Endodermal cell (in vitro differentiated cells): ENCODE data around the gene LMNA. TPM values are rescaled to one million over a fixed set of nuclear protein-coding genes. Genes with fewer than 3 reads are reported as not detected.

Experiments
- DNase-seq: peaks from one replicate; pipeline ENCODE4 v3.0.0-alpha.2; 2017
- H3K27ac ChIP-seq: 2 replicates; pipeline ENCODE4 v1.5.1; 2013; ENCODE audit warnings: mild to moderate bottlenecking, low read depth, low read length, moderate library complexity
- H3K27me3 ChIP-seq: 2 replicates; pipeline ENCODE4 v1.6.1; 2013; ENCODE audit warnings: mild to moderate bottlenecking, low read length, moderate library complexity; ENCODE audit not compliant: insufficient read depth, control insufficient read depth, poor library complexity, severe bottlenecking
- H3K36me3 ChIP-seq: 2 replicates; pipeline ENCODE4 v1.7.0; 2013; ENCODE audit warnings: mild to moderate bottlenecking, low read length, moderate library complexity; ENCODE audit not compliant: control insufficient read depth, insufficient read depth
- H3K4me1 ChIP-seq: one replicate; pipeline ENCODE4 v1.7.0; 2013; ENCODE audit warnings: low read length; ENCODE audit not compliant: control insufficient read depth, insufficient read depth
- H3K4me3 ChIP-seq: 2 replicates; pipeline ENCODE4 v1.5.1; 2013; ENCODE audit warnings: mild to moderate bottlenecking, low read length, moderate library complexity
- H3K9ac ChIP-seq: 2 replicates; pipeline ENCODE4 v1.6.1; 2013; ENCODE audit warnings: mild to moderate bottlenecking, low read length, moderate library complexity; ENCODE audit not compliant: poor library complexity, severe bottlenecking; ENCODE audit errors: extremely low read depth
- H3K9me3 ChIP-seq: 2 replicates; pipeline ENCODE4 v1.6.1; 2013; ENCODE audit warnings: mild to moderate bottlenecking, low read length, moderate library complexity; ENCODE audit not compliant: control insufficient read depth
- H3K27ac Mint-ChIP-seq: 2 replicates; pipeline ENCODE4 v1.8.0; 2020; ENCODE audit warnings: mixed read lengths
- H3K27me3 Mint-ChIP-seq: 2 replicates; pipeline ENCODE4 v1.8.0; 2021; ENCODE audit warnings: mild to moderate bottlenecking, mixed read lengths; ENCODE audit not compliant: insufficient read depth
- H3K36me3 Mint-ChIP-seq: 2 replicates; pipeline ENCODE4 v1.8.0; 2020; ENCODE audit warnings: low read depth, mixed read lengths
- H3K4me1 Mint-ChIP-seq: 2 replicates; pipeline ENCODE4 v1.8.0; 2020; ENCODE audit warnings: mixed read lengths
- H3K4me3 Mint-ChIP-seq: 2 replicates; pipeline ENCODE4 v1.8.0; 2020; ENCODE audit warnings: mild to moderate bottlenecking, moderate library complexity, mixed read lengths
- H3K9me3 Mint-ChIP-seq: 2 replicates; pipeline ENCODE4 v1.8.0; 2020; ENCODE audit warnings: mild to moderate bottlenecking, mixed read lengths
- WGBS, 2 experiments: methylation state at CpG; one replicate each; pipeline versions ENCODE4 v1.1.5 to v1.1.7; 2013; ENCODE audit warnings: missing lambda C conversion rate in 2 of 2, mixed read lengths in 1 of 2; ENCODE audit not compliant: insufficient coverage in 1 of 2, insufficient read length in 1 of 2; 5-methylcytosine and 5-hydroxymethylcytosine counted together
- total RNA-seq, 2 donors: library from RNA; stranded (reverse); fragmentation: NEBNext Ultra II Directional in 1 of 2; extraction: Animal tissue kit (Norgen Biotek cat#: 25700) in 1 of 2; gene quantifications; 2 replicates in 1 of 2; 3 replicates in 1 of 2; pipeline ENCODE4 v1.2.1, GENCODE V29; 2021
- TF ChIP-seq, protein P1 (sequence below): fragments of 200-600 bp; sonication (generic); conservative IDR thresholded peaks from 2 replicates; pipeline ENCODE4 v1.5.0; 2021; ENCODE audit warnings: antibody characterized with exemption, mild to moderate bottlenecking

LMNA gene
- total RNA-seq, 2 donors from 2014 or later, result 41.2 to 42.0 TPM

DNA sequence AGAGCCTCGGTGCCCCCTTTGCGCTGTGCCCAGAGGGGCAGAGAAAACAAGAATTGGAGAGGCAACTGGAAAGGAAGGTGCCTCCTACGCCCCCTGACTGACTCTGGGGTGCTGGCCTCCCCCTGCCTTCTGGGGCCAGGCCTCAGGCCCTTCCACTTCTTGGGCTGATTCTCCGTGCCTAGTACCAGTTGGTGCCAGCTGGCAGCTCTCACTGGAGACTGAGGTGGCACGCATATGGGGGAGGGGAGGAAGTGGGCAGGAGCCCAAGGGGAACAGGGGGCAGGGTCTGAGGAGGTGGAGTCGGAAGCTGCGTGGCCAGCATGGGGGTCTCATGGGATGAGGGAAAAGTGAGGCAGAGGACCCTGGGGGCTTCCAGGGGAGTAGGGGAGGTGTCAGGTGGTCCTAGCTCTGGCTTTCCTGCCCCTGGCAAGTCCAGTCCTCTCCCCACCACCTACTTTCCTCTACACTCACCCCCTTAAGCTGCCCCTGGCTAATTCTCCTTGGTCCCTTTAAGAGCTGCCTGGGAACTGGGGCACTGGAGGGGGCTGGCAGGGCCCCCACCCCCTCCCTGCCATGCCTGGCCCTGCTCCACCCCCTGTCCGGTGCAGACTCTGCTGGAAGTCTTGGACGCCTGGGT is 32.4 kb downstream of the LMNA start:
- H3K27ac Mint-ChIP-seq, result peak overlapping the region; percentile 93
- H3K4me1 Mint-ChIP-seq, result peaks cover 41% of the 10 kb centered on the region

DNA sequence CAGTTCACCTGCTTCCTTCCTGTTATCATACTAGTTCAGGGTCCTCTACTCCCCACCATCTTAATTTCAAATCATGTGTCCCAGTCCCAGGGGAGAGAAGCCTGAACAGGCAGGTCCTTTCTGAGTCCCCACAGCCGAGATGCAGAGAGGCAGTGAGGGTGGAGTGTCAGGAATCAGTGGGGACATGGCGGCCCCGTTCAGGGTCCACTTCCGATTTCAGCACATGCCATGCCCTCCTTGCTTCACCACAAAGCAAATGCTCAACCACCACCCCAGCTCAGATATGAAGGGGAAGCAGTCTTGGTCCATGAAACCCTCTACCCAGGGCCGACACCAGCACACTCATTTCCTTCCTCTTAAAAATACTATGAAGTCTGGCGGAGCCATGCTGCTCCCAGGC is 33.7 kb downstream of the LMNA start:
- H3K27ac ChIP-seq, result no peak overlapping the region
- H3K9me3 ChIP-seq, result no peaks in the 10 kb centered on the region
- H3K27me3 ChIP-seq, result no peaks in the 10 kb centered on the region
- peak overlapping the region; percentile 64 for H3K27ac Mint-ChIP-seq
- H3K4me1 ChIP-seq, result no peaks in the 10 kb centered on the region
- no peak overlapping the region for H3K9ac ChIP-seq
- H3K4me1 Mint-ChIP-seq, result peaks cover 48% of the 10 kb centered on the region
- no peak overlapping the region for H3K4me3 ChIP-seq
- no peak for DNase-seq
- no peaks in the 10 kb centered on the region for H3K36me3 ChIP-seq
- TF ChIP-seq, protein P1, sequence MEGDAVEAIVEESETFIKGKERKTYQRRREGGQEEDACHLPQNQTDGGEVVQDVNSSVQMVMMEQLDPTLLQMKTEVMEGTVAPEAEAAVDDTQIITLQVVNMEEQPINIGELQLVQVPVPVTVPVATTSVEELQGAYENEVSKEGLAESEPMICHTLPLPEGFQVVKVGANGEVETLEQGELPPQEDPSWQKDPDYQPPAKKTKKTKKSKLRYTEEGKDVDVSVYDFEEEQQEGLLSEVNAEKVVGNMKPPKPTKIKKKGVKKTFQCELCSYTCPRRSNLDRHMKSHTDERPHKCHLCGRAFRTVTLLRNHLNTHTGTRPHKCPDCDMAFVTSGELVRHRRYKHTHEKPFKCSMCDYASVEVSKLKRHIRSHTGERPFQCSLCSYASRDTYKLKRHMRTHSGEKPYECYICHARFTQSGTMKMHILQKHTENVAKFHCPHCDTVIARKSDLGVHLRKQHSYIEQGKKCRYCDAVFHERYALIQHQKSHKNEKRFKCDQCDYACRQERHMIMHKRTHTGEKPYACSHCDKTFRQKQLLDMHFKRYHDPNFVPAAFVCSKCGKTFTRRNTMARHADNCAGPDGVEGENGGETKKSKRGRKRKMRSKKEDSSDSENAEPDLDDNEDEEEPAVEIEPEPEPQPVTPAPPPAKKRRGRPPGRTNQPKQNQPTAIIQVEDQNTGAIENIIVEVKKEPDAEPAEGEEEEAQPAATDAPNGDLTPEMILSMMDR, result no peak
- no peaks in the 10 kb centered on the region for H3K27me3 Mint-ChIP-seq
- no peak overlapping the region for H3K4me3 Mint-ChIP-seq
- H3K36me3 Mint-ChIP-seq, result no peaks in the 10 kb centered on the region
- no peaks in the 10 kb centered on the region for H3K9me3 Mint-ChIP-seq
- WGBS, 2 experiments, result 95% methylated on average over 6 of the region's 6 CpGs; no CpG with 5 or more reads in 1 of the 2 experiments

More for the DNA sequence above, 32.4 kb downstream of the LMNA start:
- H3K9me3 ChIP-seq, result no peaks in the 10 kb centered on the region
- H3K27ac ChIP-seq, result no peak overlapping the region
- no peaks in the 10 kb centered on the region for H3K27me3 ChIP-seq
- no peak overlapping the region for H3K4me3 ChIP-seq
- WGBS, 2 experiments, result 74% methylated on average over 9 of the region's 9 CpGs; no CpG with 5 or more reads in 1 of the 2 experiments
- H3K27me3 Mint-ChIP-seq, result no peaks in the 10 kb centered on the region
- TF ChIP-seq, protein P1, result no peak
- no peaks in the 10 kb centered on the region for H3K36me3 ChIP-seq
- no peak overlapping the region for H3K9ac ChIP-seq
- H3K36me3 Mint-ChIP-seq, result no peaks in the 10 kb centered on the region
- no peaks in the 10 kb centered on the region for H3K4me1 ChIP-seq
- no peaks in the 10 kb centered on the region for H3K9me3 Mint-ChIP-seq
- H3K4me3 Mint-ChIP-seq, result peak overlapping the region; percentile 41
- no peak for DNase-seq

DNA sequence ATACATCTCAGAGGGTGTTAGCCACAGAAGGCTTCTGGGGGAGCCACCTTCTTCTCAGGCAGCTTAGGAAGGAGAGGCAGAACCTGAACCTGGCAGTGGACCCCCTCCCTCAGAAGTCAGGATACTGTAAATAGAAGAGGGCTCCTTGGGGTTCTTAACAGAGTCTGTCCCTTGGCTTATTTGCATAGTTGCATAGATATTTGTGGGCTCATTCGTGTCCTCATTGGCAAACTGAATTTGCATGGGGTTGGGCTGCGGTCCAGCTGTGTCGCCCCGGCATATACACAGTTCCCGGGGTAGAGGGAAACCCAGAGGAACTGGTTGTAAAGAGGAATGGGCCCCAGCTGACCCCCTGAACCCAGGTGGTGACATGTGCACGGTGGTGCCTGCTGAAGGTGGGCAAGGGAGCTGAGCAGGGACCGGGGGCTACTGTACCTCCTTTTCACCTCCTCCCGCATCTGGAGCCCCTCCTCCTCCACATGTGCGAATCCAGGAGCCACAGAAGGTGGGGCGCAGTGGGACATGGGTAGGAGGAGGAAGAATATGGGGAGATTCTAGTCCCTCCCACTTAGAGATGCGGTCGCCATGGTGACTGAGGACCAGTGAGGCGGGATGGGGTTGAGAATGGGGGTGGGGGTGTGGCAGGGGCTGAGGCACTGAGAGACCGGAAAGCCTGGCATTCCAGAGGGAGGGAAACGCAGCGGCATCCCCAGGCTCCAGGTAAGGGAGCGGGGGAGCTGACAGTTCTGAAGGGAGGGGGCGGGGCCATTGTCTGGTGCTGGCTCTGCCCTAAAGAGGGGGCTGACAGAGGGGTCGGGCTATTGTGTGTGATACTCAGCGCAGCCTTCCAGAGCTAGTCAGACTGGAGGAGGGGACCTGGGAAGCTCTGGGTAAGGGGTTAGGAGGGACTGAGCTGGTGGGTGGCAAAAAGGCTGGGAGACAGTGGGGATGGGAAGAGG is 35.1 kb downstream of the LMNA start:
- H3K4me1 ChIP-seq, result no peaks in the 10 kb centered on the region
- H3K9me3 ChIP-seq, result no peaks in the 10 kb centered on the region
- H3K27ac ChIP-seq, result no peak overlapping the region
- no peaks in the 10 kb centered on the region for H3K9me3 Mint-ChIP-seq
- no peak overlapping the region for H3K4me3 ChIP-seq
- no peaks in the 10 kb centered on the region for H3K27me3 ChIP-seq
- TF ChIP-seq, protein P1, result no peak
- no peak overlapping the region for H3K27ac Mint-ChIP-seq
- no peaks in the 10 kb centered on the region for H3K36me3 ChIP-seq
- H3K4me1 Mint-ChIP-seq, result peaks cover 47% of the 10 kb centered on the region
- H3K9ac ChIP-seq, result no peak overlapping the region
- DNase-seq, result peak; percentile 96
- H3K36me3 Mint-ChIP-seq, result no peaks in the 10 kb centered on the region
- H3K27me3 Mint-ChIP-seq, result peaks cover 1% of the 10 kb centered on the region
- H3K4me3 Mint-ChIP-seq, result peak overlapping the region; percentile 31
- WGBS, 2 experiments, result 48 to 57% methylated on average over 3 to 20 of the region's 20 CpGs
